HG03520 (cell line): ENCODE results near the gene C2orf78.
"Not testable (repeated sequence)": the region's sequence is repeated elsewhere in the genome, so short reads cannot be mapped to it uniquely, and the experiment has no call there.

Experiments used
- ATAC-seq: cut with Tn5 transposase; IDR thresholded peaks from one replicate; pipeline ENCODE4 v1.9.1; 2021; ENCODE audit warnings: mild to moderate bottlenecking, moderate library complexity; ENCODE audit not compliant: unreplicated experiment

C2orf78 gene, protein sequence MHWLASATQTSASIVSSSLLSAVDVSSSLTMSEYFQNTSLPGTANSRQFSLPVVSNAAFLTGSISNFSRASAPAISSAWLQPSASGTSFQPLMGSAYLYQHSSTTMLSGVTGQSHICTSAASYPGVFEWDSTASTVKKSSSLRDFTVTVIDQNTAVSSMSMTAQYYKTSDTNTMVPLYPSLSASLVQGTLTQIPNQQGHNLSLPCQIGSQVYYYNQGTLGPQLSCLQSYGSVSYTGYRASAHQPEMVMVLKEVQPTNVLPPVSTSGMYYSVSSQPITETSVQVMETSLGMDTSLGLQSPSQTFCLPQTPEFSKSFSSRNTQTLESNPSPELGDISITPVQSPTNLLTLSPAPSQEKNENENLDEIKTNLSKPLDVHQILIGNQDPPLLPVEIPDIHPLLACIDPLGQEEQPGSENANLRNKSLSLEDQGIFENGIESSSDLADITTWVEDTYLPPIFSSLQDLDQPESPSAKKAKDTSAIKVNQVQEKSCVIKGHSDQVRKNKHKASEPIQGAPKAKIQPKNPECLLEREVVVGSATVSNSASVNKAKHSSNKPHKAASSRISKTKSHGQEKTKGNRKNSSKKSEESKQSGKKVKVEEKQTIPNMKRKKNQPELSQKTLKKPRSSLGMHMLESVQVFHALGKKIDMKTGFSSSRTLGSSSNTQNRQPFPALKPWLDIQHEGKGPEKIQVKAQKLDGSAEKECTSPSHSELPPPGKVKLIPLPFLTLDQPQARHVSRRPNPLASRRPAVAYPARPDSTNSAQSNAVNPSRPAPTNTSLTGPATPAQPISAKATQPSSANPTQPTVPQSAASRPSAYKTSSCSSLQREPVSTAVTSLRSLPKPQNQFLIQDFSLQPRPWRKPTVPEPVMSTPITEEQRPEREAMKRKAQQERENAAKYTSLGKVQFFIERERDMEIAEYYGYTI

DNA sequence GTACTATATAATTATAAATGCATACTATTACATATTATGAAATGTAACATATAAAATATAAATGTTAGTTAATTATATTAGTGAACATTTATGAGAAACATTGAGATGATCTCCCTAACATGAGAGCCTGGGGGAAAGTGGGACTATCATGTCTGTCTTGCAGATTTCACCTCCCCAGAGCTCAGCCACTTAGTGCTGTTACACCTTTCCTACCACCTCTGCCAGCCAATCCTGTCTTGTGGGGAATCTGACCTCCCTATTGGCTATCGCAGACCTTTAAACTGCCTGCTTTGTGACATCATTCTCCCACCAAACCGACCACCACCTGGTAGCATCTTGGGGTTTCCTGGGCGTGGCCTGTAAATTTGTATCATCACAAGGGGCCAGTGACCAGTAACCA lies at the start of gene C2orf78:
Gene C2orf78, plus strand, starts transcription at position 301 of the 400 bp plus-strand sequence. CDS start 127 bp downstream, outside the sequence.
- ATAC-seq: not testable (repeated sequence)

DNA sequence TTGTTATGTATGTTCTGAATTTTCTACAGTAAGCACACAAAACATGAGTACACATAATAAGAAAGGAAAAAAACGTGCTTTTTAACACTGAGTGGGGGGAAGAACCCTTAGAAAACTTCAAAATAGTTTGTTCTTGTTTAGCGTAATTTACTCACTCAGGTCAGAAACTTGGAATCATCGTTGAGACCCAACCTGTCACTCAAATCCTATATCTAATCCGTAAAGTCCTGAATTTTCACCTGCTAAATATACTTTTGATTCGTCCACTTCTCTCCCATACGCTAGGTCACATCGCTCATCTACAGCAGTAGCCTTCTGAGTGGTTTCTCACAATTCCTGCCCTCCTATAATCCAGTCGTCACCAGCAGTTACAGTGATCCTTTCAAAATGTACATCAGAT lies 47.6 kb upstream of the C2orf78 start:
- peak; percentile 5 for ATAC-seq

DNA sequence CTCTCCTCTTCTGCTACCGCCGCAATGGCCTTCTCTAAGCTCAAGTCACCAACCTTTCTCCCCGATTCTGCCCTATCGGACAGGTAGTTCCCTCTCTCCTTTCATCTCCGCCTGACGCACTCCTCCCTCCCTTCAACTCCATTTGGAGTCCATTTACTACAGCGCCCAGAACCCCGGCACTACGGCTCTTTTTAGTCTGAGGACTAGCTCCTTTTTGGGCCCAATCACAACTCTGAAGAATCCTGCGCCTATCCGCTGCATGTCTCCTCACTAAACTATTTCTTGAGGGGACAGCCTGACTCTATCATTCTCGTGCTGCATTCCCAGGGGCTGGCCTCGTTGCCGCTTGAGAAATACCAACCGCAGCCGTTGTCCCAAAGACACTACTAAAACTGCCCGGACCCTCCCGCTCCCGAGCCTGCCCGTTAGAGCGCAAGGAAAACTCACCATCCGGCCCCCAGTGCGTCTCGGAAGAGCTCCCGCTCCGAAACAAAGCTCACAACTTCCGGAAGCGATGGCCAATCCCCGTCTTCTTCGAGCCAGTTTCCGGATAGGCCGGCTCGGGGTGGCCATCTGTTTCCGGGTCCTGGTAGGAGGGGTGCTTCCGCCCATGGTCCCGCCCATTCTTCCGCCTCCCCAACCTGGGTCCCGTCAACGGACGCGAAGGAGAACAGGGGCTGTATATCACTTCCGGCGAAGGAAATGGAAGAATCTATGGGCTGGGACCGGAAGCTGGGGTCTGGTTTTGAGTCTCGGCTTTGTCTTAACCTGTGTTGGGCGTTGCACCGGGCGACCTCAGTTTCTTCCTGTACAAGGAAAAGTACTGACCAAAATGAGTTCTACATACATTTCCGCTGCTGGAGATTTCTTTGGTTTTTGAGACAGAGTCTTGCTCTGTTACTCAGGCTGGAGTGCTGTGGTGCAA lies 46.9 kb upstream of the C2orf78 start, which contains the start of gene TPRKB:
Gene TPRKB, minus strand, starts transcription at position 491 of the 925 bp plus-strand sequence. CDS start 2,776 bp downstream, outside the sequence.
- peak; percentile 94 for ATAC-seq

DNA sequence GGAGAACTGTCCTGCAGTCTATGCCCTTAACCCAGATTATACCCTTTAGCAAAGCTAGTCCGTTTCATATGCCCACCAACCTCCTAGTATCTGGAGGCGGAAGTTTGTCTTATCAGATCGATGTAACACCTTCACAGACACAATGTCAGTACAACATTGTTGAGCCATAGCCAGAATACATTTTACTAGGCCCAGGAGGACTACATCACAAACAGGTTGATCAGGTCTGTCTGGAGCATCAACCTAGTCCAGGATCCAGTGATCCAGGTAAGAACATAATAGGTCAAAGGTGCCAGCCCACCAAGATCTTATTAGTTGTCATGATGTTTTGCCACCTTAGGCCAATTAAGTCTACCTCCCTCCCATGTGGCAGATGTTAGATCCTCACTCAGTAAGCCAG lies 44.9 kb upstream of the C2orf78 start:
- ATAC-seq: no peak

DNA sequence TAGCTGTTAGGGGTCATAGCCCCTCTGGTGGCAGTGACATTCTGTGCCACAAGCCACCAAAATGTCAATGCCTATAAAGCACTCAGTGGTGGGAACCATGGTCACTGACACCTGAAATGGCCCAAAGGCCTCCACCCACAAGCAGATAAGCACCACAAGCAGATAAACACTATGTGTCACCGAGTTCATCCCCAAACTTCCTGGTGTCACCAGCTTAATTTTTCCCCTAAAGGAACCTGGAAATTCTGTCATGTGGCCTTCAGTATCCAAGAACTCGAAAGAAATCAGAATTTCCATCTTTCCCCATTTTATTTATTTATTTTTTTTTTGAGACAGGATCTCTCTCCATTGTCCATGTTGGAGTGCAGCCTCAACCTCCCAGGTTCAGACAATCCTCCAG lies 43.2 kb upstream of the C2orf78 start:
- no peak for ATAC-seq

DNA sequence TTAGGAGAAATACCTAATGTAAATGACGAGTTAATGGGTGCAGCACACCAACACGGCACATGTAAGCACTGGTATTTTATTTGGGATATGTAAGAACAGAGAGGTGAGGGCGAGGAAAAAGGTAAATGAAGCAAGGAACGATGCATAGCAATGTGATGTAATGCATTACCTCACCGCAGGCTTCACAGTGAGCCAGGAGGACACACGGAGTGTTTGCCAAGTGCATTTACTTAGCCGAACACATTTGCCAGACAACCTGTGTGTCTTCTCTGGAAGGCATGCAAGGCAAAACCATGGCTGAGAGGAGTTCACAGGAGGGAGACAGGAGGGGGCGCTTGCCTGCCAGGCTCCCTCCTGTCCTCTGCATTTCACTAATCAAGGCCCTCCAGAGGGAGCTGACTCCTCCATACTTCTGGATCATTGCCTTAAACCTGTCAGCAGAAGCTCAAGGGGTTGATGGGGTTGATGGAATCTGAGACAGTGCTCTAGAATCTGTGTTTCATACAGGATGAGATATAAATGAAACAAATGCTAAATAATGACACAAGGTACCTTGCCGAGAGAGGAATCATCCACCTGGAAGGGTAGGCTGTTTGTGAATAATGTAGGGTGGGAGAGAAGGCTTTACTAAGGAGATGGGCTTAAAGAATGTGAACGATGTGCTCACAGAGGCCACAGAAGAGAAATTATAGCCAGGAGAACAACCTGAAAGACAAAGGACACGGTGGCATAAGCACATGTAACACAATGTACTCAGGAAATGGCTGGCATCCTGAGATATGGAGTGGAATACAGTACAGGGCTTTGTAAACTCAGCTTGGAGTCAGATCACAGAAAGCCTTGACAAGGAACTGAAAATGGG lies 37.7 kb upstream of the C2orf78 start:
- no peak for ATAC-seq

DNA sequence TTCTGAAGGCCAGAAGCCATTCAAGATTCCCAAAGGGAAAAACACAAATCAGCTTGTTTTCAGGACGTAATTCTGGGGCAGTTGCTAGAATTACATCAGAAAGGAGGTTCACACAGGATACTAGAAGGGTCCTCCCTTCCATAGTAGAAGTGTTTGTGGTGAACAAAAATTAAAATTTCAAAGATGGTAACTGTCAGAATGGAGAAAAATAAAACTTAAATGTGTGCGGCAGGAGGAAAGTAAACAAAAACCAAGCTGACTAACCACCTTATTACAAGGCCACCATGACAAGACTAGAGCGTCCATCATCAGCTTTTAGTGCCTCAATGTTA lies 37.1 kb upstream of the C2orf78 start:
- ATAC-seq: no peak

DNA sequence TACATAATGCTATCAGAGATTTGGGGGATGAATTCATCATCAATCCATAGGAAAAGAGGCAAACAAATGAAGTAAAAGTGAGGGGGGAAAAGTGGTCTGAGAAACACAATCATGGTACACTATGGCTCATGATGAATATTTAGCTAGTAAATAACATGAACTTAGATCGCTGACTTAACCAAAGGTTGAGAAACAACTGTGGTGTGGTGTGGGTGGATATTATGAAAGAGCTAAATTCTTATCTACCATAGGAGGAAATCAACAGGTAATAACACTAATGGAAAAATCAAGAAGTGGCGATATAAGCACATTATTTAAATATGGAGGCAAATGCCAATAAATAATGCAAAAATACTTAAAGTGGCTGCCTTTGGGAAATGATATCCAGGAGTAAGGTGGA lies 34.7 kb upstream of the C2orf78 start:
- no peak for ATAC-seq

DNA sequence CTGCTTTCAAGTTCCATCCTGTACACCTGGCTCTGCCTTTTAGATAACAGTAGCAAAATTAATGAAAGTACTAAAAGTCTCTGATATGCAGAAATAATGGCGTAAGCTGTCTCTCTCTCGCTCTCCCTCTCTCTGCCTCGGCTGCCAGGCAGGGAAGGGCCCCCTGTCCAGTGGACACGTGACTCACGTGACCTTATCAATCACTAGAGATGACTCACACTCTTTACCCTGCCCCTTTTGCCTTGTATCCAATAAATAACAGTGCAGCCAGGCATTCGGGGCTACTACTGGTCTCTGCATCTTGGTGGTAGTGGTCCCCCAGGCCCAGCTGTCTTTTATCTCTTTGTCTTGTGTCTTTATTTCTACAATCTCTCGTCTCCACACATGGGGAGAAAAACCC lies 29.7 kb upstream of the C2orf78 start:
- ATAC-seq: not testable (repeated sequence)

DNA sequence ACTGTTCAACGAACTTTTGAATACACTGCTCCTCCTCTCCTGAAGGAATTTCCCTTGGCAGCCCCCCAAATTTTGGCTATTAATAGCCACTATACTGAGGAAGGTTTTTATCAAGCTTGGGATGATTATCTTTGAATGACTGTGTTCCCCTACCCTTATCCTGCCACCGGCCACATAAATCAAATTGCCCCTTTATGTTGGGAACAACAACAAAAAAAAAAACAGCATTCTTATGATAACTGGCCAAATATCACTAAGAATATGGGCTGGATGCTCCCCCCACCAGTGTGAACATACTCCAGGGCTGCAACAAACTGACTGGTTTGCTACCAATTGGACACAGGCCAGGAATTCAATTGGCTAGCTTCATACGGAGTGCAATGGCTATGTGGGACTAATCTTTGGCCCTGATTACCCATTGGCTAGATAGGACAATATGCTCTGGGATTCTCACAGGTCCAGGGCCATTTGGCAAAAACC lies 24.7 kb upstream of the C2orf78 start:
- ATAC-seq: no peak

DNA sequence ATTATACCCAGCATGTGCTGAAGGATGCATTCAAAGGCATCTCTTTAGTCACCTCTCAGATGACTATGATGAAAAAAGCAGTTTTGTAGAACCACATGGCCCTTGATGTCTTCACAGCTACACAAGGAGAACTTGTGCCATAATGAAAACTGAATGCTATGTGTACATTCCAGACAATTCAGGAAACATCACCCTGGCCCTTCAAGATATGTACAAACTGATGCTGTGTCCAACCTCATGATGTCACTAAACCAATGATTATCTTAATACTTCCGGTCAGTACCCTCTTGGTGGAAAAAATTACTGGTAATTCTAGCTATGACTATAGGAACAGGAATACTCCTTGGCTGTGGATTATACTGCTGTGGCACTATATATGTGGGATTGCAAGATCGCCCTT lies 24.1 kb upstream of the C2orf78 start:
- ATAC-seq: no peak

DNA sequence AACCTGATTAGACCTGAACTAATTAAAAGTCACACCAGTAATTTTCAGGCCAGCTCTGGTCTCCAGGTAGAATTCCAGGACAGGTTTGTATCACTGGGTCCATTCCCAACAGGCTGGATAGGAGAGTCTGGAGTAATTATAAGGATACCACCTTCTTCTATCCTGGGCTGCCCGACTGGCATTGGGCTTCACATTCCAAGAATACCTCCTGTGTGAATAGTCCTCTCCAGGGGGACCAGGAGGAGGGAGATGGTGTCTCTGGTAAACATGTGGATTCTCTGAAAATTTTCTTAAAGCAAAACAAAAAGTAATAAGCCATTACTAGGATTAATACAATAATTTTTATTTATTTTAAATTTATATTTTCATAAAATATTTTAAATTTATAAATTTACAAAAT lies 21.4 kb upstream of the C2orf78 start:
- ATAC-seq: no peak

DNA sequence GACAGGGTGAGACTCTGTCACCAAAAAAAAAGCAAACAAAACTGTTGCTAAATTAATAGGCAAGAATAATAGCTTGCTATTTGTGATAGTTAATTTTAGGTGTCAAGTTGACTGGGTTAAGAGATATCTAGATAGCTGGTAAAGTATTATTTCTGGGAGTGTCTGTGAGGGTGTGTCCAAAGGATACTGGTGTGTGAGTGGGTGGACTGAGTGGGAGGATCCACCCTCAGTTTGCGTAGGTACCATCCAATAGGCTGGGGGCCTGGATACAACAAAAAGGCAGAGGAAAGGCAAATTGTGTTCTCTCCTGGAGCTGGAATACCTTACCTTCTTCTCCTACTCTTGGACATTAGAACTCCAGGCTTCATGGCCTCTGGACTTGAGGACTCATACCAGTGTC lies 19.0 kb upstream of the C2orf78 start:
- no peak for ATAC-seq

DNA sequence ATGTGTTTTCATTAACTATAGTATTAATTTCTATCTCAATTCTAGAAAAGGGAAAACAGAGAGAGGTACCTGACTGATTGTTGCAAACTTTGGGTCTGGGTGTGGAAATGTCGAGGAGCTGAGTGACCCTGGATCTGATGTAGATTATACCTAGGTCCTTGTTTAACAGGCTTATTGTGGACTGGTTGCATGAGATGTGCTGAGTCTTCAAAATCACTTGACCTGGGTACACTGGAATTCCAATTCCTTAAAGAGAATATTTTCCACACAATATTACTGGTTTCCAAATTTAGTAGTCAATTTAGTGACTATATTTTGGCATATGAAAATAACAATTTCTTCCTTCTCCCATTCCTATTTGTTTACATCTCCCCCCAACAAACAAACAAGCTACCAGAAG lies 17.6 kb upstream of the C2orf78 start:
- no peak for ATAC-seq

DNA sequence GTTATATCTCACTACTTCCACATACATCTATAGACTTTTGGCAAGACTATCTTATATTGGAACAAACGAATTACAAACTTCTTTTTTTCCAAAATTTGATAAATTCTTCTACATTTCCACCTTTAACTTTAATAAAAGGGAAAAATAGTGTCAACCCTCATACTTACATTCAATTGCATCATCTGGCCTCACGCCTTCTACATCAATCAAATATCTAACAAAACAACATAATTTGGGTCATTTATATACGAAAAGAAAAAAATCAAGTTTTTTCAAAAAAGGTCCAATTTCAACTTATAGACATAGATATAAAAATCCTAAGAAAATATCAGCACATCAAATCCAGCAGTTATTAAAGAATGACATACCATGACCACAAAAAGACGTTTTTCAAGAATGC lies 17.0 kb upstream of the C2orf78 start:
- no peak for ATAC-seq

DNA sequence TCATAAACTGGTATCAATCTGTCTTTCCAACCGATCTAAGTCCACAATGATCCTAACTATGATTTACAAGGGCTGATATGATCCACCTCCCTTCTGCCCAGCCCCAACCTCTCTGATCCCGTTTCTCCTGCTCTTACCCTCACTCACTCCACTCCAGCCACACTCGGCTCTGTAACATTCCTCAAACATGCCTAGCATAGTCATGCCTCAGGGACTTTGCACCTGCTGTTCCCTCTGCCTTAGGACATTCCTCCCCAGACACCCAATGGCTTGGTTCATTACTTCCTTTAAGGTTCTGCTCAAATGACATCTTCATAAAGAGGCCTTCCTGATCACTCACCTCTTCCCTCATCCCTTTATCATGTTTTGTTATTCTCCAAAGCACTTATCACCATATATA lies 13.3 kb upstream of the C2orf78 start:
- no peak for ATAC-seq

DNA sequence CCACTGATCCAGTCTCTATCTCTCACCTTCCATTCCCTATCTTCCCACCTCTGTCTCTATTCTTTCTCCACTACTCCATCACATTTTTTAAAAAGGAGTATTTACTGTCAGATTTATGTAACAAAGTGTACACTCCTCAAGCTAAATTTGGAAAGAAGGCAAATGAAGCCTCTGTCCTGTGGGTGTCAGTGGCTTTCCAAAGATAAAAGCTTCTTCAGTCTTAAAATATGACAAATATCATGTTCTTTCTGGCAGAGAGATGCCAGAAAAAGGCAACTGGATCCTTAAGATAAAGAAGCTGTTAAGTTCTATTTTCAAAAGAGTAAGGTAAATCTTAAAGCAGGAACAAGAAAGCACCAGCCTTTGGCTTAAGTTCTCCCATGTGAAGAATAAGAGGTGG lies 11.2 kb upstream of the C2orf78 start:
- ATAC-seq: no peak

DNA sequence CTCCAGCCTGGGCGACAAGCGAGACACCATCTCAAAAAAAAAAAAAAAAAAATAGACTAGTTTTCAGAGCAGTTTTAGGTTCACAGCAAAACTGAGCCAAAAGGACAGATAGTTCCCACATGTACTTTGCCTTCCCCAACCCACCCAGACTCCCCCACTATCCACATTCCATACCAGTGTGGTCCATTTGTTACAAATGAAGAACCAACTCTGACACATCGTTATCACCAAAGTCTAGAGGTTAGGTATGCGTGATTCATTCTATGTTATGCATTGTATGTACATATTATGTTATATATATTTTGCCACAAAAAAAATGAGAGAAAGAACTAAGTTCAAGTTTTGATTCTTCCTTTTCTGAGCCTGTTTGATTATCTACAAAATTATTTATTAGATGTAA lies 7.6 kb upstream of the C2orf78 start:
- no peak for ATAC-seq

DNA sequence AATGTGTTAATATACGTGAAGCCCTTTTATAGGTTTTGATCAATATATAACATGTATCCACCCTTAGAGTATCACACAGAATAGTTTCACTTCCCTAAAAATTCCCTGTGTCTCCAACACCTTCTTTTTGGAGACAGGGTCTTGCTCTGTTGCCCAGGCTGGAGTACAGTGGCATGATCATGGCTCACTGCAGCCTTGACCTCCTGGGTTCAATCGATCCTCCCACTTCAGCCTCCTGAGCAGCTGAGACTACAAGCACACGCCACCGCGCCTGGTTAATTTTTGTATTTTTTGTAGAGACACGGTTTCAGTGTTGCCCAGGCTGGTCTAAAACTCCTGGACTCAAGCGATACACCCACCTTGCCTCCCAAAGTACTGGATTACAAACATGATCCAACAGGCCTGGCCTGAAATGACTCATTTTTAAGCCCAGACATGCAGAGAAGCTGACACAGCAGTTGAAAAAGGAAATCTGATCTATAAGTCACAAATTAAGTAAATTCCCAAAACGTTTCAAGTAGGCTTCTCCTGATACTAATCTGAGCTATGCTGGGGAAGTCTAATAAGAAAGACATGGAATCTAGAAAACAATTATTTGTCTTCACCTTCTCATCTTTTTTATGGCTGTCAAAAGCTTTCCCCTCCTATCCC lies 7.0 kb upstream of the C2orf78 start:
- ATAC-seq: no peak
